WI38 (cell line): ENCODE data around the gene PITX2.

ENCODE experiments used
- H3K4me3 ChIP-seq: 2 replicates; pipeline ENCODE4 v1.5.1; 2011; ENCODE audit warnings: low read depth, mild to moderate bottlenecking, control low read depth, low read length
- CTCF ChIP-seq: IDR thresholded peaks from 2 replicates; pipeline ENCODE4 v1.5.1; 2012; ENCODE audit warnings: low read depth, mild to moderate bottlenecking, control low read depth, low read length

The PITX2 gene

GRCh38 chr4:110612631-110613269, 10.1 kb downstream of the PITX2 start:
- H3K4me3 ChIP-seq, result no peak overlapping the region

GRCh38 chr4:110611968-110612447, 10.9 kb downstream of the PITX2 start:
- TF ChIP-seq CTCF, result no peak
- H3K4me3 ChIP-seq, result no peak overlapping the region

More at GRCh38 chr4:110612631-110613269, 10.1 kb downstream of the PITX2 start:
- TF ChIP-seq CTCF, result no peak

- no peak for TF ChIP-seq CTCF
- no peak overlapping the region for H3K4me3 ChIP-seq
Observed at GRCh38 chr4:110610940-110611831, 11.7 kb downstream of the PITX2 start.

GRCh38 chr4:110610620-110610939, 12.3 kb downstream of the PITX2 start:
- no peak overlapping the region for H3K4me3 ChIP-seq
- no peak for TF ChIP-seq CTCF

GRCh38 chr4:110609044-110609750, 13.7 kb downstream of the PITX2 start:
- TF ChIP-seq CTCF, result no peak
- H3K4me3 ChIP-seq, result no peak overlapping the region

GRCh38 chr4:110605077-110605476, 17.8 kb downstream of the PITX2 start:
- no peak overlapping the region for H3K4me3 ChIP-seq
- no peak for TF ChIP-seq CTCF
